Measurements from ENCODE around the gene GAL3ST3. TPM values are rescaled to one million over a fixed set of nuclear protein-coding genes. Genes with fewer than 3 reads are reported as not detected.
"Not testable (repeated sequence)": the region's sequence is repeated elsewhere in the genome, so short reads cannot be mapped to it uniquely, and the experiment has no call there.

The GAL3ST3 gene
- under 0.01 TPM in 1 of 2 replicates, not detected in the other for total RNA-seq
- polyA plus RNA-seq = not detected in 2 replicates
- polyA plus RNA-seq (2012) = not detected in 2 replicates
- polyA minus RNA-seq (ENCODE audit: low replicate concordance) = not detected in 2 replicates

DNA sequence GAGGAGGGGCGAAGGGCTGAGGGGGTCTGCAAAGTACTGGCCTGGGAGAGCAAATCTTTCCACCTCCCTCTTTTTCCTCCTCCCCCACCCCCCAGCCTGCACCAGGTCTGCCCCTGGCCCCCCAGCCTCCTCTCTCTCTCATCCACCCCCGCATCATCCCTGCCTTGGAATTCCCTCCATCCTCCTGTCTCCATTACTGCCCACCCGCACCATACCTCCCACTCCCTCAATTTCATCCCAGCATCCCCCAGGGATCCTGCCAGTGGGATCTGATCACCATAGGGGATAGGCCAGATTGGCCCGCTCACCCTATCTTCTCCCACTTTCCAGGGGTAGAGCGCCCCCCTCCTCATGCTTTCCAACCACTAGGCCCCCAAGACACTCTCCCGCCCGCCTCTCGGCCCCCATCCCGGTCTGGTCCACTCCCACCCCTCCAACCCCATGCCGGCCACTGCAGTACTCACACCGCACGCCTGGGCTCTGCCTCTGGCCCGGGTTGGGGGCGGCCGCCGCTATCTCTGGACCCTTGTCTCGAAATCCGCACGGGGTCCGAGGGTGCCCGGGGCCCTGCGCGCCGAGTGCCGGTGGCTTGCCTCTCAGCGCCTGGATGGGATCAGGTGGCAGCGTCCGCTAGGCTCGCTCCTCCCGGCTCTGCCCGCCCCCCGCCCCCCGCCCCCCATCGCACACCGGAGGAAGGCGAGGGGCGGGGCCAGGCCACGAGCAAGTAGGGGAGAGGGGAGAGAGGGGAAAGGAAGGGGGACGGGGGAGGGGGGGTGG lies at the start of gene GAL3ST3:
Gene GAL3ST3, minus strand, starts transcription at position 615 of the 777 bp plus-strand sequence. CDS start 3,746 bp downstream, outside the sequence.
- no peak within 1 kb of the TSS for H3K9ac ChIP-seq (ENCODE audit: insufficient read depth, low read length)
- no peak within 1 kb of the TSS for H3K4me2 ChIP-seq (ENCODE audit: extremely low read depth, insufficient read depth, low read length)
- H2AFZ ChIP-seq (ENCODE audit: low read length) = no peak within 1 kb of the TSS
- no peak within 1 kb of the TSS for H3K4me3 ChIP-seq (replicated peaks in 1 of 4; ENCODE audit: control extremely low read depth in 1 of 4, insufficient read depth in 1 of 4, low read depth in 3 of 4, low read length in 4 of 4)
- no peaks in the 10 kb centered on the region for H3K36me3 ChIP-seq (ENCODE audit: control insufficient read depth, insufficient read depth, low read length)
- H3K79me2 ChIP-seq (ENCODE audit: control insufficient read depth, insufficient read depth, low read length) = peaks cover 16% of the 10 kb centered on the region
- no peaks in the 10 kb centered on the region for H4K20me1 ChIP-seq (ENCODE audit: control insufficient read depth, extremely low read depth, insufficient read depth, low read length)
- no peak for DNase-seq (ENCODE audit: low read depth in 2 of 2)
- H3K27ac ChIP-seq (ENCODE audit: insufficient read depth, low read length) = no peak within 1 kb of the TSS
- no peaks in the 10 kb centered on the region for H3K9me3 ChIP-seq (ENCODE audit: control insufficient read depth, insufficient read depth, low read depth, low read length)
- H3K4me1 ChIP-seq (ENCODE audit: control insufficient read depth, extremely low read depth, insufficient read depth, low read length) = peaks cover 4% of the 10 kb centered on the region
- peaks cover 17% of the 10 kb centered on the region for H3K27me3 ChIP-seq (ENCODE audit: control insufficient read depth, insufficient read depth, low read length)
- TF ChIP-seq EZH2 (IDR thresholded peaks at IDR 0.05; ENCODE audit: low read length, missing control alignments) = no peak
- TF ChIP-seq CTCF (conservative IDR thresholded peaks at IDR 0.05 in 1 of 2, IDR thresholded peaks at IDR 0.05 in 1 of 2; ENCODE audit: low read depth in 1 of 2, low read length in 2 of 2) = no peak

DNA sequence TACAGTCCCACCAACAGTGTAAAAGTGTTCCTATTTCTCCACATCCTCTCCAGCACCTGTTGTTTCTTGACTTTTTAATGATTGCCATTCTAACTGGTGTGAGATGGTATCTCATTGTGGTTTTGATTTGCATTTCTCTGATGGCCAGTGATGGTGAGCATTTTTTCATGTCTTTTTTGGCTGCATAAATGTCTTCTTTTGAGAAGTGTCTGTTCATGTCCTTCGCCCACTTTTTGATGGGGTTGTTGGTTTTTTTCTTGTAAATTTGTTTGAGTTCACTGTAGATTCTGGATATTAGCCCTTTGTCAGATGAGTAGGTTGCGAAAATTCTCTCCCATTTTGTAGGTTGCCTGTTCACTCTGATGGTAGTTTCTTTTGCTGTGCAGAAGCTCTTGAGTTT lies 43.2 kb upstream of the GAL3ST3 start:
- H3K4me1 ChIP-seq (ENCODE audit: control insufficient read depth, extremely low read depth, insufficient read depth, low read length); H3K27me3 ChIP-seq (ENCODE audit: control insufficient read depth, insufficient read depth, low read length); H3K79me2 ChIP-seq (ENCODE audit: control insufficient read depth, insufficient read depth, low read length); DNase-seq (ENCODE audit: low read depth in 2 of 2); H4K20me1 ChIP-seq (ENCODE audit: control insufficient read depth, extremely low read depth, insufficient read depth, low read length); H3K9ac ChIP-seq (ENCODE audit: insufficient read depth, low read length); H3K36me3 ChIP-seq (ENCODE audit: control insufficient read depth, insufficient read depth, low read length); H3K4me2 ChIP-seq (ENCODE audit: extremely low read depth, insufficient read depth, low read length); H3K27ac ChIP-seq (ENCODE audit: insufficient read depth, low read length); H2AFZ ChIP-seq (ENCODE audit: low read length); H3K9me3 ChIP-seq (ENCODE audit: control insufficient read depth, insufficient read depth, low read depth, low read length); H3K4me3 ChIP-seq (replicated peaks in 1 of 4; ENCODE audit: control extremely low read depth in 1 of 4, insufficient read depth in 1 of 4, low read depth in 3 of 4, low read length in 4 of 4): not testable (repeated sequence)

DNA sequence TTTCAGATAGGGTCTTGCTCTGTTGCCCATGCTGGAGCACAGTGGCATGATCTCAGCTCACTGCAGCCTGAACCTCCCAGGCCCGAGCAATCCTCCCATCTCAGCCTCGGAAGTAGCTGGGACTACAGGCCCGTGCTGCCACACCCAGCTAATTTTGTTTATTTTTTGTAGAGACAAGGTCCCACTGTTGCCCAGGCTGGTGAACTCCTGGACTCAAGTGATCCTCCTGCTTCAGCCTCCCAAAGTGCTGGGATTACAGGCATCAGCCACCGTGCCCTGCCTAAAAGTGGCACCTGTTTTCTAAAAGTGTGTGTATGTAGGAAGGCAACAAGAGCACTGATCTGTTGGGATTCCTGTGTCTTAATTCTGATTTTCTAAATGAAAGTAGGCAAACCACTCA lies 41.3 kb upstream of the GAL3ST3 start:
- Histone ChIP-seq H3K27me3 (ENCODE audit: control insufficient read depth, insufficient read depth, low read length) (no peaks in the 10 kb centered on the region), H3K79me2 (ENCODE audit: control insufficient read depth, insufficient read depth, low read length) (peaks cover 11% of the 10 kb centered on the region), H3K4me2 (ENCODE audit: extremely low read depth, insufficient read depth, low read length) (no peak overlapping the region), H3K9ac (ENCODE audit: insufficient read depth, low read length) (no peak overlapping the region), H2AFZ (ENCODE audit: low read length) (no peak overlapping the region), H3K9me3 (ENCODE audit: control insufficient read depth, insufficient read depth, low read depth, low read length) (no peaks in the 10 kb centered on the region), H3K4me1 (ENCODE audit: control insufficient read depth, extremely low read depth, insufficient read depth, low read length) (no peaks in the 10 kb centered on the region), H4K20me1 (ENCODE audit: control insufficient read depth, extremely low read depth, insufficient read depth, low read length) (no peaks in the 10 kb centered on the region), H3K27ac (ENCODE audit: insufficient read depth, low read length) (no peak overlapping the region), H3K4me3 (replicated peaks in 1 of 4; ENCODE audit: control extremely low read depth in 1 of 4, insufficient read depth in 1 of 4, low read depth in 3 of 4, low read length in 4 of 4) (no peak overlapping the region), H3K36me3 (ENCODE audit: control insufficient read depth, insufficient read depth, low read length) (no peaks in the 10 kb centered on the region)
- no peak for DNase-seq (ENCODE audit: low read depth in 2 of 2)
- no peak for TF ChIP-seq CTCF (conservative IDR thresholded peaks at IDR 0.05 in 1 of 2, IDR thresholded peaks at IDR 0.05 in 1 of 2; ENCODE audit: low read depth in 1 of 2, low read length in 2 of 2)
- TF ChIP-seq EZH2 (IDR thresholded peaks at IDR 0.05; ENCODE audit: low read length, missing control alignments) = no peak
